Measurements from ENCODE around the gene MOCS2.

- TF ChIP-seq CTCF (IDR thresholded peaks at IDR 0.05) (no peak), POLR2A (IDR thresholded peaks at IDR 0.05) (no peak)
Observed at GRCh38 chr5:53048248-53048647, 61.3 kb downstream of the MOCS2 start.
